ENCODE measurements around the gene CRMP1.
"Not testable (repeated sequence)": the region's sequence is repeated elsewhere in the genome, so short reads cannot be mapped to it uniquely, and the experiment has no call there.

Gene CRMP1

GRCh38 chr4:5816851-5817375 is 76.0 kb downstream of the CRMP1 start:
- DNase-seq: no peak

- no peak for DNase-seq
Measured at GRCh38 chr4:5816101-5816500, 76.8 kb downstream of the CRMP1 start.

- DNase-seq: no peak
Measured at GRCh38 chr4:5815641-5816040, 77.2 kb downstream of the CRMP1 start.

GRCh38 chr4:5814421-5814820 is 78.5 kb downstream of the CRMP1 start:
- DNase-seq: no peak

DNA sequence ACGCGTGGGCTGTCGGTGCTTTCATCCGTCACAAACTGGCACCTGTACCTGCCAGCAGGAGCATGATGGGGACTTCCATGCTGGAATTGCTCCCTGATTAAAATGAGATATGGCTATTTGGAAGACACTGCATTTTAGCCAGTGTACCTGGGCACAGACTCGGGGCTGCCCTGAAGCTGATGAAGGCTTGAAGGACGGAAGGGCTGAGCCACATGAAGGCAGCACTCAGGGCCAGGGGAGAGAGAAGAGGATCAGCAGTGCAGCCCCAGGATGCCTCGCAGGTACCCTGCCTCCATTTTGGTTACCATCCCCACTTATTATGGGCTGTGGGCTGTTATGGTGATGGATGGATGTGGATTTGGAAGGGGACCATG is 79.0 kb downstream of the CRMP1 start:
- no peak for DNase-seq

- DNase-seq: peak; percentile 46
Measured at GRCh38 chr4:5812506-5813229, 80.2 kb downstream of the CRMP1 start.

- not testable (repeated sequence) for DNase-seq
Measured at GRCh38 chr4:5812057-5812456, 80.8 kb downstream of the CRMP1 start.

DNA sequence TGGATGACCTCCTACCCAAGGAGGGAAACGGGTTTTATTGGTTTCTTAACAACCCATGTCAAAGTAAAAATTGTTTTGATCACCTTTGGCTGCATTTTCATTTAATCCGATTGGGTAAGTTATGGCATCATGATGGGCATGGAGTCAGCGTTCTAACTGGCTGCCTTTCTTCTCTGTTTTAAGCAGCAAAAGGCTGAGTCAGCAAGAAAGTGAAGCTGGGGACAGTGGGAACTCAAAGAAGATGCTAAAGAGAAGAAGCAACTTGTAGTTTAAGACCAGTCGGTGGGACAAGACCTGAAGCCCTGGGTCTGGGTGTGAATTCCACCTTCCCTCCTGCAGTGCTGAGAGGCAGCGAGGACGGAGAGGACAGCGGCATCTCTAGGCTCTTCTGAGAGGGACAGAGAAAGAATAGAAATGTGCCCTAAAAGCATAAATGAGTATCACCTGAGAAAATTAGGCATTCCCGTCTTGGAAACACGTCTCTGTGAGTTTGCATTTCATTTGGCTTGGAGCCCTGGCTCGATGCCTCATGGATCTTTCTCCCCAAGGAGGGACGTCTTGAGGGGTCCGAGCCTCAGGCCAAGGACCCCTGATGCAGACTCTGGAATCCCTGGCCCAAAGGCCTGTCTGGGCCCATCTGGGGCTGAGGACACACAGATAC is 82.0 kb downstream of the CRMP1 start:
- no peak for DNase-seq

GRCh38 chr4:5810151-5810550 is 82.7 kb downstream of the CRMP1 start:
- no peak for DNase-seq

DNA sequence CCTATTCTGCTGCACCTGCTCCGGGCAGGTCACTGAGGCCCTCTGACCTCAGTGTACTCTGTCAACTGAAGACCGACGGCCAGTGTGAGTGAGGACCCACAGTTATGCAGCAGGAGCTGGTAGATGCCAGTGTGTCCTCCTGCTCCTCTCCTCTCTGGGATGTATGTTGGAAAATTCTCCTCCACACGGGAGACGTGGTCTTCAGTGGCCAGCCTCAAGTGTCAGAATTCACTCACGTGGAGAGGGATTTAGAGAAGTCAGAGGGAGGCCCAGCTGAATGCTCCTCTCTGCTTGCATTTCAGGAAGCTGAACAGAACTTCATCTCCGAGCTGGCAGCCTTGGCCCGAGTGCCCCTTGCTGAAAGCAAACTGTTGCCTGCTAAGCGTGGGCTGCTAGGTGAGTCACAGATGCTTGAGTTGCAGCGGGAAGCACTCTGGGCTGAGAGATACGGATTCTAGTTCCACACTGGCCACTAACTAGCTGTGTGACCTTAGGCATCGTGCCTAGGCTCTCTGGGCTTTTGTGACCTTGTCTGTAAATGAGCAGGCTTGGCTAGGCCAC is 83.6 kb downstream of the CRMP1 start:
- DNase-seq: no peak

DNA sequence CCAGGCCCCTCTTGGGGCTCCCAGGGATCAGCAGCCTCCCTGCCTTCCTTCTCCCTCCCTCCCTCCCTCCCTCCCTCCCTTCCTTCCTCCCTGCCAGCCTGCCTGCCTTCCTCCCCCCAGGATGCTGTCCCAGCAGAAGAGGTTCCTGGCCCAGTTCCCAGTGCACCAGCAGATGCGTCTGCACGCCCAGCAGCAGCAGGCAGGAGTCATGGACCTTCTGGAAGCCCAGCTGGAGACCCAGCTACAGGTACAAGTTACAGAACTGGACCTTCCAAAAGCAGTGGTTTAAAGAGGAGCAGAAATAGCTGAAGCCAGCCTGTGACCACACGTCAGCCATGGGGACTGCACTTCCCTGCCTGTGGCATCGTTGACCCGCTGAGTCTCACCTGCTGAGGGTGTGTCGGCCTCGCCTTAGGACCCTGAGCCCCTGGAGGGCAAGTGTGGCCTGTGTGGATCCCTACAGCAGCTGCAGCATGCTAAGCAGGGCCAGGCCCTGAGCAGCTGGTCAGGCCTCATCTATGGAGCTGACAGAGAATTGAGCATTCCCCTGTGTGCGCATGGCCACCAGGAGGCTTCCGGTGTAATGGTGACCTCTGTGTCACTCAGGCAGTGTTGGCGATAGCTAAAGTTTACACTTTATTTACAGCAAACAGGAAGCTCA is 84.7 kb downstream of the CRMP1 start:
- DNase-seq: no peak

- DNase-seq: no peak
Measured at GRCh38 chr4:5805270-5805669, 87.6 kb downstream of the CRMP1 start.

DNA sequence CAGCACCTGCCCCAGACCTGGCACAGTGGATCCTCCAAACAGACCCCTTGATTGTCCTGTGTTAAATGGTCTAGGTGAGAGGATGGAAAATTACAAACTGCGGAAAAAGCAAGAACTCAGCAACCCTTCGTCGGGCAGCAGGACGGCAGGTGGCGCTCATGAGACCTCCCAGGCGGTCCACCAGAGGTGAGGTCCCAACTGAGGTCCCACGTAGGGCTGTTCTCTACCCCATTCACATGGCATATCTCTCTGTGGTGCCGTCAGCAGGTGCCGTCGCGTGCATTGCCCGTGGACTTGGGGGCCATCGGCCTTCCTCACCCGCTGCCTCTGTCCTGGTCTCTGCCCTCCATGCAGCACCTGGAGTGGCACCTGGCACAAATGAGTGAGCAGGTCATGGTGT is 88.2 kb downstream of the CRMP1 start:
- DNase-seq: no peak

GRCh38 chr4:5802565-5802964 is 90.3 kb downstream of the CRMP1 start:
- no peak for DNase-seq

- no peak for DNase-seq
Measured at GRCh38 chr4:5801696-5802095, 91.2 kb downstream of the CRMP1 start.

GRCh38 chr4:5800496-5800895 is 92.4 kb downstream of the CRMP1 start:
- no peak for DNase-seq

- no peak for DNase-seq
Measured at GRCh38 chr4:5799406-5799805, 93.5 kb downstream of the CRMP1 start.

- no peak for DNase-seq
Measured at GRCh38 chr4:5798946-5799345, 93.9 kb downstream of the CRMP1 start.

DNA sequence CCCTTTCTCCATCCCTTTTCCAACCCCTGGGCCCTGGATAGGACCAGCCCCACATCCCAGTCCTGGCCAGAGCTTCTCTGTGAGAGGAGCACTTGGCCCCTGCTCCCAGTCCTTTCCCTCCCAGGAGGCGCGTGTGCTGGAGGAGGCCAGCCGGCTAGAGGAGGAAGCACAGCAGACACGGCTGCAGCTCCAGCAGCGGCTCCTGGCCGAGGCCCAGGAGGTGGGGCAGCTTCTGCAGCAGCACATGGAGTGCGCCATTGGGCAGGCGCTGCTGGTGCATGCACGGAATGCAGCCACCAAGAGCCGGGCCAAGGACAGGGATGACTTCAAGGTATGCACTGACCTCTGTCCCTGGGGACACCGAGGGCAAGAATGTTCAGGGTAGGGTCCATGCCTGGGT is 94.4 kb downstream of the CRMP1 start:
- peak; percentile 49 for DNase-seq

- DNase-seq: no peak
Measured at GRCh38 chr4:5797866-5798265, 95.0 kb downstream of the CRMP1 start.

DNA sequence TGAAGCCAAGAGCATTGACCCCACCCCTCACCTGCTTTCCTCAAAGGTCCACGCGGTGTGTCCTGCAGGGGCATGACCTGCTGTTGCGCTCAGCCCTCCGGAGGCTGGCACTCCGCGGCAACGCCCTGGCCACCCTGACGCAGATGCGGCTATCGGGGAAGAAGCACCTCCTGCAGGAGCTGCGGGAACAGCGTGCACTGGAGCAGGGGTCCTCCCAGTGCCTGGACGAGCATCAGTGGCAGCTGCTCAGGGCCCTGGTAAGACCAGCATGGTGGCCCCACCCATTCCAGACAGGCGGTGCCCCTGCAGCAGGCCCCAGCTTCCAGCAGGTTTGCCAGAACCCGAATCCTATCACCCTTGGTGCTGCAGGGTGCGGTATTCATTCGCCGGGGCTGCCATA is 95.9 kb downstream of the CRMP1 start:
- no peak for DNase-seq

- no peak for DNase-seq
Measured at GRCh38 chr4:5795580-5795979, 97.3 kb downstream of the CRMP1 start.

DNA sequence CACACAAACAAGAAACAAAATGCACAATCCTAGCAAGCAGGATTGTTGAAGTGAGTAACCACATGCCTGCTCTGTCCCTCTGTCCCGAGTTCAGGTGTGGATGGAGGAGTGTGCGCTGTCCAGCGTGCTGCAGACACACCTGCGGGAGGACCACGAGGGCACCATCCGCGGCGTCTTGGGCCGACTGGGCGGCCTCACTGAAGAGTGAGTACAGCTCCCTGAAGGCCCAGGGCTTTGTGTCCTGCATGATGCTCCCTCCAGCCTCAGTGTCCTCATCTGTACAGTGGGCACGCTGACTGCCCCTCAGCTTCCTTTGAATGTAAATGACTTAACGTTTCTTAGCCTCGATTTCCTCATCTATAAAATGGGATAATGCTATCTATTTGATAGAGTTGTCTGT is 99.4 kb downstream of the CRMP1 start:
- DNase-seq: no peak

DNA sequence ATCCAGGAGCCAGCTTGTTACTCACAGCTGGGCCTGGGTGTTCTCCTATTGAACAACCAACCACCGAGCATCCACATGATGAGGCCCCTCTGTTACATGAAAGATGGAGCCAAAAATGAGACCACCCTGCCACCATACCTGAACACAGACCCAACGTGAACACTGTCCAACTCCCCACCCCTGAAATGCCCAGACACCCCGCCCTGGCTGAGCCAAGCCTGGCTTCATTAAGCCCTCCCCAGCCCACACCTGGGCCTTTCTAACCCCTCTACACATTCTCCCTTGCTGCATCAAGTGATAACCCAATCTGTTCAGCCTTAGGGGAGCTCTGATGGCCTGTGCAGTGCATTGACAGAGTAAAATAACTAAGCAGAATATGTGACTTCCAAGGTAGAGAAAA is 101.2 kb downstream of the CRMP1 start:
- DNase-seq: no peak

Measured in right hindlimb (tissue), 1 donor.